NCI-H128 (cell line): ENCODE measurements around the gene TGOLN2.
"Not testable (repeated sequence)": the region's sequence is repeated elsewhere in the genome, so short reads cannot be mapped to it uniquely, and the experiment has no call there.

Experiments used
- DNase-seq: peaks from one replicate; lab custom pipeline; 2025; ENCODE audit not compliant: unreplicated experiment; lab: John Stamatoyannopoulos, UW

Gene TGOLN2

DNA sequence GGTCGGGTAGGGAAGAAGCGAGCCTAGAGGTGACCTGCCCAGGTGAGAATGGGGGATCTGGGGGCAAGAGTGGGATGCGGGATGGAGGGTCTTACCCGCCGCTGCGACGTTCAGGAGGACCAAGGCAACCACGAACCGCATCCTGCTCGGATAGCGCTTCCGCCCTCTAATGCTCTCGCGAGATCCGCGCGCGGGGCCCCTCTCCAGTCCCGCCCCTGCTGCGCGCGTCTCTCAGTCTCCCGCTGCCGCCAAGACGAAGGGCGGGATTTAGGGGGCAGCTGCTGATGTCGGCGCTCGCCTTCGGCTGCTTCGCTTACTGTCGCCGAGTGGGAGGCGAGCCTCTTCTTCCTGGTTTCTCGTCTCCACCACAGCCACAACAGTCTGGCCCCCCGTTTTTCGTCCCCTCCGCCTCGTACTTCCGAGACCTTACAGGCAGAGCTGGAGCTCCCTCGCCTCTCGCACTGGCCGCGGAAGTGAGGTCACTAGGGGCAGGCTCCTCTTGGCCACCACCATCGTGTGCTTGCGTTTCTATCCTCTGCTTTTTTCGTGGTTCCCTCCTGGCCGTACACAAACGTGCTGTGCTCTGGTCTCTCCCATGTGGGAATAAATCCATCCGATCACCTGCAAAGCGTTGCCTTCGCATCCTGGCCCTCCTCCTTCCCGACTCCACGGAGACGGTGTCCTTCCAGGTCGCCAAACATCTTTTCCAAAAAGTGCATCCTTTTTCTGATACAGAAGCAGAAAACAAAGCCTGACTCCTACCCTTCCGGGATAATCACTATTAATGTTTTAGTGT, at the start of gene TGOLN2:
Gene TGOLN2 (minus strand): TSS at position 168 of the 796 bp plus-strand sequence. CDS start 27 bp downstream, at position 141.
- peak; percentile 86 for DNase-seq

GRCh38 chr2:85377083-85377482, 49.3 kb upstream of the TGOLN2 start:
- no peak for DNase-seq

- DNase-seq: no peak
Measured at GRCh38 chr2:85376291-85377065, 48.7 kb upstream of the TGOLN2 start.

DNA sequence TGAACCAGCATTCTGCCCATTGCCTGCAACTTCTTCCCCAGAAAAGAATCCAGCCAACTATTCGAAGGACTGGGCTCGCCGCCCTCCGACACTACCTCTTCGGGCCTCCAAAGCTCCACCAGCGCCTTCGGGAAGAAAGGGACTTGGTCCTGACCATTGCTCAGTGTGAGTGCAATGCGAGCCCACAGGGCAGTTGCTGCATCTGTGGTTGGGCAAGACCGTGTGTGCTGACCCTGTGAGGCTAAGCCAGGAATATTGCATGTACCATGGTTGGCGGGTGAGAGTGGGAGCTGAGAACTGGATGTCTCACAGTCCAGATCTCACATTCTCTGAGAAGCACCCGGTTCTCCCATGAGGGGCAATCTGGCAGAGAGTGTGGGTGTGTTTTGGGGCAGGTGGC, 43.3 kb upstream of the TGOLN2 start:
- DNase-seq: no peak

- no peak for DNase-seq
Measured at GRCh38 chr2:85369500-85369899, 41.7 kb upstream of the TGOLN2 start.

- DNase-seq: no peak
Measured at GRCh38 chr2:85368921-85369320, 41.1 kb upstream of the TGOLN2 start.

- DNase-seq: no peak
Measured at GRCh38 chr2:85367180-85367579, 39.4 kb upstream of the TGOLN2 start.

DNA sequence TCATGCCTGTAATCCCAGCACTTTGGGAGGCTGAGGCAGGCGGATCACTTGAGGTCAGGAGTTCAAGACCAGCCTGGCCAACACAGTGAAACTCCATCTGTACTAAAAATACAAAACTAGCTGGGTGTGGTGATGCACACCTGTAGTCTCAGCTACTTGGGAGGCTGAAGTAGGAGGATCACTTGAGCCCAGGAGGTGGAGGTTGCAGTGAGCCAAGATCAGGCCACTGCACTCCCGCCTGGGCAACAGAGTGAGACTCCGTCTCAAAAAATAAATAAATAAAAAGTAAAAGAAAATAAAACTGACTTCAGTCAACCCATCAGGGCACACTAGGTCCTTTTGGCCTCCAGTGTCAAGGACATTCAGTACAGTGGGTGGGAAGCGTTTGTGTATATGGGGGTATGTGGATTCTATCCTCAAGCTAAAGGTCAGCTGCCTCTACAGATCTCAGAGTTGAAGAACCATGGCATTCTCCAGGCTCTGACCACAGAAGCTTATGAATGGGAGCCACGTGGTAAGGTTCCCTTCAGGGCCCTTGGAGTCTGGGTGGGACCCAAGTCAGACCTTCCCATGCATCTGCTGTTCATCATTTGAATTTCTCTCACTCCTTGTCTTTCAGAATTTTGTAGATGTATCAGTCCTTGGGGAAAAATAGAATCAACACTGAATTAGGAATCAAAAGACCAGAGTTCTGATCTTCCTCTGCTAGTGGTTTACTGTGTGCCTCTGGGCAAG, 35.0 kb upstream of the TGOLN2 start:
- not testable (repeated sequence) for DNase-seq

DNA sequence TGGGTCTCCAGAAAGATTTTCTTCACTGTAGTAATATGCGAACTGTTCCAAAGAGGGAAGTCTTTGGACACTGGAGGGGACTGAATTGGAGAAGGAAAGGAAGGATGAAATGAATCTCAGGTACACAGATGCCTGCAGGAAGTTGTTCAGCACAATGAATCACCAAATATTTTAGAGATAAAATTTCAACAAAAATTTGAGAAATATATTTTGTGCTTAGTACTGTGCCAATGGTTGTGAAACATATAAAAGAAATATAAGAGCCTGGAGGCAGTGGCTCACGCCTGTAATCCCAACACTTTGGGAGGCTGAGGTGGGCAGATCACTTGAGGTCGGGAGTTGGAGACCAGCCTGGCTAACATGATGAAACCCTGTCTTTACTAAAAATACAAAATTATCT, 29.9 kb upstream of the TGOLN2 start:
- no peak for DNase-seq

DNA sequence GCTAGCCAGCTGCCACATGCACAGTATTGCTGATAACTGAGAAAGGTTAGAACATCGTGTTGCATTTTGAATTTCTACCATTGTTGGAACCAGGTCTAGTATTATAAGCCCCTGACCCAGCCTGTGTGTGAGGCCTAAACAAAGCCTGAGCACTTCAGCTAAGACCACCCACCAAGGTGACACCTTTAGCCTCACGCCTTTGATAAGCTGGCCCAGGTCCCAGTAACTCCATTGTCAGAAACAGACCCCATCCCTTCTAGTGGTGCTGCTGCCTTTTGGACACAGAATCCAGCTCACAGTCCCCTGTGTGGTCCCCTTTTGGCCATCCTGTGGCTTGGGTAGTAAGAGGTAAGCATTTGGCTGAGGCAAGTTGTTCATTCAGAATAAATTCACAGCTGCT, 28.4 kb upstream of the TGOLN2 start:
- DNase-seq: no peak

DNA sequence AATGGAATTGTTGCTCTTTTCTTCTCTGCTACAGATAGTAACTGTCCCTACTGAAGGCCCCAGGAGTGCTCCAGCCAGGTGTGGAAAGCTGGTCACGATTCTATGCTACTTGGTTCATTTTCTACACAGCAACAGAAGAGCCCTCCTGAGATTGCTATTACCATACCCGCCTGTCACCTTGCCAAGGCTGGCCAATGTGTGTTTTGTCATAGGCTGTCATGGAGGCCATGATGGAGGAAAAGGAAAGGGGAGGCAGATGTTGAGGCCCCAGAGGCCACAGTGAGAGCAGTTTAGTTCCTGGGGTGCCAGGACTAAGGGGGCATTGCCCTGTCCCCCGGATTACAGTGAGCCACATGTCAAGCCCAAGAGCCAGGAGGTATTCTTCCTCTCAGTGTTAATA, 27.7 kb upstream of the TGOLN2 start:
- DNase-seq: no peak

GRCh38 chr2:85355073-85355410, 27.3 kb upstream of the TGOLN2 start:
- no peak for DNase-seq

GRCh38 chr2:85354286-85355072, 26.7 kb upstream of the TGOLN2 start, which contains the start of the genes ELMOD3 and RETSAT:
ELMOD3 (plus strand) TSS chr2:85354769; CDS start chr2:85357199, 2,430 bp downstream.
RETSAT (minus strand) TSS chr2:85354528; CDS start chr2:85354507, 21 bp downstream.
- peak; percentile 97 for DNase-seq

DNA sequence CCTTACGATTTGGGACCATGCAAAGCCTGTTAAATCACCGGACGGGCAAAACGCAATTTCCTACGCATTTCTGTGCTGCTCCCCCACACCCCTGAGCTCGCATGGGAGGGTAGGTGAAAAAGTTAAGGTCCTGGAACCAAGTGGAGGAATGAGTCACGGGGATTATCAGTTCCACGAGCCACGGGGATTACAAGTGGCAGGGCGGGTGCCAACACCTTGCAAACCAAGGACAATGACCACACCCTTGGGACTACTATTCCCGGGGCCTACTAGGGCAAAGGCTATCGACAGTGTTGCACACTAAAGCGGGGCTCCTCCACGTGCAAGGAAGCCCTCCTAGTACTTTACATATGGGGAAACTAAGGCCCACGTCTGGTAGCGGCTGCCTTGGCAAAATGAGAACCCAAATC, 26.1 kb upstream of the TGOLN2 start:
- no peak for DNase-seq

- DNase-seq: no peak
Measured at GRCh38 chr2:85347599-85347998, 19.8 kb upstream of the TGOLN2 start.

GRCh38 chr2:85344356-85344954, 16.7 kb upstream of the TGOLN2 start:
- DNase-seq: no peak

DNA sequence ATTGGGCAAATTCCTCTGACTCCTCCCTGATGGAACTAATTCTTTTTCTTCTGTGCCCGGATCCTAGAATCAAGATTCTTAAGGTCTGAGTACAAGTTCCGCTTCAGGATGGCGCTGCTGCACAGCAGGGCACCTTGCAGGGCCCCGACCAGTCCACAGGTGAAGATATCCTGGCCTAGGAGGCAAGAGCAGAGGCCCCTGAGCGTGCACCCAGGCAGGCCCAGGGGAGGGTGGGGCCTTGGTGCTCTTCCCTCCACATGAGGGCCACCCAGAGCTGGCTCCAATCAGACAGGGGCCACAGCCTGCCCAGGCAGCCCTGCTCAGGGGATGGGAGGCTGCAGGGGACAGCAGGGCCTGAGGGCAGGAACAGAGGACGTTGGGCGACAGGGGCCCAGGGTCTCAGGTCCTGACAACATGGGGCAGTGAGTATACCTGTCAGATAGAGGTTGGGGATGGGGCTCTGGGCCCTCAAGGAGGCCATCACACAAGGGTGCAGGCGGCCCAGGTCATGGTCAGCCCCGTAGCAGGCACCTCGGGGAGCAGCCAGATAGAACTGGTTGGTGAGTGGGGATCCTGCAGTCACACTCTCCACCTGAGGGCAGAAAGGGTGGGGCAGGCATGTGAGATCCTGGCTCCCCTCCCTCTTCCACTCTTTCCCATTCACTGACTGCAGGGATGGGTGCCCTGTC, 15.6 kb upstream of the TGOLN2 start:
- not testable (repeated sequence) for DNase-seq

GRCh38 chr2:85342156-85342555, 14.4 kb upstream of the TGOLN2 start:
- no peak for DNase-seq

GRCh38 chr2:85341269-85342029, 13.7 kb upstream of the TGOLN2 start:
- no peak for DNase-seq
